Activated naive CD4-positive, alpha-beta T cell treated with anti-CD3 and anti-CD28 coated beads, Interleukin-2, amount 10 ng/mL, durations not matched to agents 7 days and 5 days (primary cell): Measurements from ENCODE around the gene COL4A1.

ENCODE experiments used
- CTCF ChIA-PET: fragments of 350-600 bp; sonication (Branson Sonifier 250); formaldehyde crosslinking; loops from one replicate; lab custom pipeline; 2021; ENCODE audit warnings: antibody characterized with exemption; lab: Charles Lee
- DNase-seq: peaks from one replicate; pipeline ENCODE4 v3.0.0-alpha.2; 2020
- H3K27ac Mint-ChIP-seq: one replicate; pipeline ENCODE4 v1.8.0; 2021; ENCODE audit warnings: mild to moderate bottlenecking, moderate library complexity, mixed read lengths
- H3K27me3 Mint-ChIP-seq: one replicate; pipeline ENCODE4 v1.8.0; 2021; ENCODE audit warnings: mild to moderate bottlenecking, mixed read lengths
- H3K36me3 Mint-ChIP-seq: one replicate; pipeline ENCODE4 v1.8.0; 2021; ENCODE audit warnings: mixed read lengths
- H3K4me1 Mint-ChIP-seq: one replicate; pipeline ENCODE4 v1.8.0; 2021; ENCODE audit warnings: mixed read lengths
- H3K4me3 Mint-ChIP-seq: one replicate; pipeline ENCODE4 v1.8.0; 2021; ENCODE audit warnings: mild to moderate bottlenecking, moderate library complexity, mixed read lengths
- H3K9me3 Mint-ChIP-seq: one replicate; pipeline ENCODE4 v1.8.0; 2021; ENCODE audit warnings: mixed read lengths

Gene COL4A1

DNA sequence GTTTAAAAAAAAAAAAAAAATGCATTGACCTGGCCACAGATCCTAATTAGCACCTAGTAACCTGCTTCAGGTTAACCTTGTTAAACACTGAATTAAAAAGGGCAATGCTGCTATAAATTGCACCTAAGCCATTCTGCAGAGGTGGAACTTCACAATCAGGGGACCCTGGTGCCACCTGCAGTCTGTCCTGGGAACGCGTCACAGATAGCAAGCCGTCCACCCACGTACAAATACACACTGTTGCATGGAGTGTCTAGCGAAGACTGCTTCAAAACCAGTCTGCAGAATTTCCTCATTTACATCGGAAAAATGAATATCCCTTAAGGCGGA, 169.3 kb downstream of the COL4A1 start:
- CTCF ChIA-PET = no interaction called here
- Mint-ChIP-seq H3K36me3 (no peaks in the 10 kb centered on the region), H3K9me3 (no peaks in the 10 kb centered on the region), H3K4me1 (peaks cover 13% of the 10 kb centered on the region), H3K4me3 (peak overlapping the region; percentile 74), H3K27ac (peak overlapping the region; percentile 80), H3K27me3 (peaks cover 42% of the 10 kb centered on the region)
- DNase-seq = peak; percentile 45

DNA sequence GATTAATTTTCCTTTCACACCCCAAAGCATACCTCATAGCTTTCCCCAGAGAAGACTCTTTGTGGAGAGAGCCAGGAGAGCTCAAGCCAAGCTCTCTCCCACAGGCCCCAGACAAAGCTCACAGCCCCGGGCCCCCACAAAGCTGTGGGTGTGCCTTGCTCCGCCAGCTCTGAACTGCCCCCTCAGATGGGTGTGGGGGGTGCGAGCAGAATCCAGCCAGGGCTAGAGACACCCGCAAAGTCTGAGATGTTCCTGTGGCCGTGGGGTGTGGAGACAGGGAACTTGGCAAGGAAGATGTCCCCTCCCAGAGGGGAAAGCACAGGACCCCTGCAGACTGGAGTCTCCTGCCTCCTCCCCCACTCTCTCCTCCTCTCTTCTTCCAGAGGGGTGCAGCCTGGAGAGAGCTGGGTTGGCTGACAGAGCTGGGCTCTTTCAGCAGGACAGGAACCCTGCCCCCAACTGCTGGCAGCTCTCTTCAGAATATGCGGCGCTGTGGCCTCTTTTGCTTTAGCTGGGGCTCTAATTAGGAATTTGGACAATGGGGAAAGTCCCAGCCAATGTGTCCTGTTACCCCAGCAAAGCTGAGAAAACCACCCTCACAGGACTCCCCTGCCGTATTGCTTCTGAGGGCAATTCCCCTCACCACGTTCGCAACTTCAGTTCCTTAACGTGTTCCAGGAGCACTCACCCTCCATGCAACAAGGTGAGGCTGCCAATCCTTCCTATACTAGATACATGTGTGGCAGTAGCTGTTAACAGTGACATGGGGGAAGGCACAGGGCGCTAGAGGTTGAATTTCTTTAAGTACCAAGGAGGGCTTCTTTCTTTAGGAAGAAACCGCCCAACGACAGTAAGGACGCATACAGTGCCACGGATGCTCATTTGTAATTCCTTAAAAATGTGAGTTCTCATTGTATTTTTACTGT, 170.0 kb downstream of the COL4A1 start:
- Mint-ChIP-seq H3K4me1 (peaks cover 13% of the 10 kb centered on the region), H3K27ac (no peak overlapping the region), H3K4me3 (peak overlapping the region; percentile 74), H3K9me3 (no peaks in the 10 kb centered on the region), H3K27me3 (peaks cover 46% of the 10 kb centered on the region), H3K36me3 (no peaks in the 10 kb centered on the region)
- DNase-seq = no peak
- CTCF ChIA-PET = no interaction called here

- Mint-ChIP-seq H3K27ac (no peak overlapping the region), H3K36me3 (no peaks in the 10 kb centered on the region), H3K9me3 (no peaks in the 10 kb centered on the region), H3K4me3 (no peak overlapping the region), H3K4me1 (peaks cover 13% of the 10 kb centered on the region), H3K27me3 (peaks cover 41% of the 10 kb centered on the region)
- DNase-seq = no peak
- CTCF ChIA-PET = no interaction called here
These were observed 170.9 kb downstream of the COL4A1 start for GRCh38 chr13:110135977-110136597.

DNA sequence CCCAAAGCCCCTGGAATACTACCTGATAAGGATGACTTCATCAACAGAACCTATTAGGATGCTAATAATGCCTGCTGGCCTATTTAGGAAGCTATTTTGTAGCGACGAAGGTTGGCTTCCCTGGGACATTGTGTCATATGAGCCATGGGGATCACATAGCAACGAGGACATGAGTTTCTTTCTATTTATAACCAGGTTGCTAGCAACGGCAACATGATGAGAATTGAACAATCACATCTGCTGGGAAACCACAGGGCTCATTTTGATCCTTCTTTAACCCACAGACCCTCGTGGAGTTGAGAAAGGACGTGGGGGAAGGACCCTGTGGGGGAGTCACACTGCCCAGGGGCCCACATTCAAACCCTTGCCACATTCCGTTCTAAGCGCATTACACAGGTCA, 172.2 kb downstream of the COL4A1 start:
- DNase-seq = no peak
- Mint-ChIP-seq H3K9me3 (no peaks in the 10 kb centered on the region), H3K27ac (no peak overlapping the region), H3K36me3 (no peaks in the 10 kb centered on the region), H3K4me3 (no peak overlapping the region), H3K27me3 (peaks cover 42% of the 10 kb centered on the region), H3K4me1 (peaks cover 13% of the 10 kb centered on the region)
- CTCF ChIA-PET = no interaction called here

GRCh38 chr13:110133425-110134235, 173.3 kb downstream of the COL4A1 start:
- no peak for DNase-seq
- CTCF ChIA-PET = no interaction called here
- Mint-ChIP-seq H3K36me3 (no peaks in the 10 kb centered on the region), H3K27me3 (peaks cover 37% of the 10 kb centered on the region), H3K4me3 (no peak overlapping the region), H3K9me3 (no peaks in the 10 kb centered on the region), H3K4me1 (peaks cover 11% of the 10 kb centered on the region), H3K27ac (no peak overlapping the region)

- H3K9me3 Mint-ChIP-seq = no peaks in the 10 kb centered on the region
- DNase-seq = no peak
- peaks cover 4% of the 10 kb centered on the region for H3K4me1 Mint-ChIP-seq
- peaks cover 34% of the 10 kb centered on the region for H3K27me3 Mint-ChIP-seq
- CTCF ChIA-PET = no interaction called here
- H3K27ac Mint-ChIP-seq = no peak overlapping the region
- H3K36me3 Mint-ChIP-seq = no peaks in the 10 kb centered on the region
- no peak overlapping the region for H3K4me3 Mint-ChIP-seq
These were observed 174.6 kb downstream of the COL4A1 start for GRCh38 chr13:110132225-110132982.

- H3K9me3 Mint-ChIP-seq = no peaks in the 10 kb centered on the region
- H3K36me3 Mint-ChIP-seq = no peaks in the 10 kb centered on the region
- H3K4me3 Mint-ChIP-seq = no peak overlapping the region
- H3K27me3 Mint-ChIP-seq = peaks cover 35% of the 10 kb centered on the region
- CTCF ChIA-PET = no interaction called here
- H3K4me1 Mint-ChIP-seq = no peaks in the 10 kb centered on the region
- no peak overlapping the region for H3K27ac Mint-ChIP-seq
- DNase-seq = no peak
These were observed 175.5 kb downstream of the COL4A1 start for GRCh38 chr13:110131424-110131823.

DNA sequence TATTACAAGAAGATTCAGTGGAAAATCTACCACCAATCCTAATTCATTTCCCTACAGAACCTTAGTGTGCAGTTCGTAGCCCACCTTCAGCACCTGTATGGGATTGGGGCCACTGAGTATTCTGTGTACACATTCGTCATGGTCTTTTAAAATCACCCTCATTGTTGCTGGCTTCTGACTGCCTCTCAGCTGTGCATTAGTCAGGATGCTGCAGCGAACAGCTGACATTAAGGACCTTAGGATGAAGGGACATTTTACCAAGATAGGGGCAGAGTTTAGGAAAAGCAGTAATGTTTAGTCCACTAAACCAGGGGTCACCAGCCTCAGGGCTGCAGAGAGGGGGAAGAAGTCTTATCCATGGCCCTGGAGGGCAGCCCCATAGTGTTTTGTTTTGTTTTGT, 176.5 kb downstream of the COL4A1 start:
- no peaks in the 10 kb centered on the region for H3K9me3 Mint-ChIP-seq
- no peaks in the 10 kb centered on the region for H3K36me3 Mint-ChIP-seq
- peaks cover 39% of the 10 kb centered on the region for H3K27me3 Mint-ChIP-seq
- CTCF ChIA-PET = no interaction called here
- no peak overlapping the region for H3K27ac Mint-ChIP-seq
- H3K4me3 Mint-ChIP-seq = no peak overlapping the region
- DNase-seq = no peak
- H3K4me1 Mint-ChIP-seq = no peaks in the 10 kb centered on the region

GRCh38 chr13:110129539-110130186, 177.3 kb downstream of the COL4A1 start:
- Mint-ChIP-seq H3K36me3 (no peaks in the 10 kb centered on the region), H3K9me3 (no peaks in the 10 kb centered on the region), H3K27ac (peak overlapping the region; percentile 6), H3K4me3 (no peak overlapping the region), H3K27me3 (peaks cover 47% of the 10 kb centered on the region), H3K4me1 (no peaks in the 10 kb centered on the region)
- DNase-seq = no peak
- CTCF ChIA-PET = no interaction called here

DNA sequence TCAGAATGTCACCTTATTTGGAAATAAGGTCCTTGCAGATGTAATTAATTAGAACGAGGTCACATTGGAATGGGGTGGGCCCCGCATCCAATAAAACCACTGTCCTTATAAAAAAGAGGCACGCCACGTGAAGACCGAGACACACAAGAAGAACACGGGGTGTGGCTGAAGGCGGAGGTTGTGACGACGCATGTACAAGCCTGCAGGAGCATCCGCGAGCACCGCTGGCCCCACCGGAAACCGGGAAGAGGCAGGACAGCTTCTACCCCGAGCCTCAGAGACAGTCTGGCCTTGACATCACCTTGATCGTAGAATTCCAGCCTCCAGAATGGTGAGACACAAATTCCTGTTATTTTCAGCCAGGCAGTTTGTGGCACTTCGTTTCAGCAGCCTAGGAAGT, 177.9 kb downstream of the COL4A1 start:
- H3K9me3 Mint-ChIP-seq = no peaks in the 10 kb centered on the region
- H3K27ac Mint-ChIP-seq = no peak overlapping the region
- no peaks in the 10 kb centered on the region for H3K4me1 Mint-ChIP-seq
- no peak overlapping the region for H3K4me3 Mint-ChIP-seq
- peaks cover 50% of the 10 kb centered on the region for H3K27me3 Mint-ChIP-seq
- DNase-seq = no peak
- no peaks in the 10 kb centered on the region for H3K36me3 Mint-ChIP-seq
- CTCF ChIA-PET = no interaction called here

- H3K9me3 Mint-ChIP-seq = no peaks in the 10 kb centered on the region
- peaks cover 53% of the 10 kb centered on the region for H3K27me3 Mint-ChIP-seq
- H3K4me3 Mint-ChIP-seq = no peak overlapping the region
- no peaks in the 10 kb centered on the region for H3K4me1 Mint-ChIP-seq
- H3K27ac Mint-ChIP-seq = no peak overlapping the region
- no peak for DNase-seq
- CTCF ChIA-PET = no interaction called here
- no peaks in the 10 kb centered on the region for H3K36me3 Mint-ChIP-seq
These were observed 178.4 kb downstream of the COL4A1 start for GRCh38 chr13:110128546-110128945.

DNA sequence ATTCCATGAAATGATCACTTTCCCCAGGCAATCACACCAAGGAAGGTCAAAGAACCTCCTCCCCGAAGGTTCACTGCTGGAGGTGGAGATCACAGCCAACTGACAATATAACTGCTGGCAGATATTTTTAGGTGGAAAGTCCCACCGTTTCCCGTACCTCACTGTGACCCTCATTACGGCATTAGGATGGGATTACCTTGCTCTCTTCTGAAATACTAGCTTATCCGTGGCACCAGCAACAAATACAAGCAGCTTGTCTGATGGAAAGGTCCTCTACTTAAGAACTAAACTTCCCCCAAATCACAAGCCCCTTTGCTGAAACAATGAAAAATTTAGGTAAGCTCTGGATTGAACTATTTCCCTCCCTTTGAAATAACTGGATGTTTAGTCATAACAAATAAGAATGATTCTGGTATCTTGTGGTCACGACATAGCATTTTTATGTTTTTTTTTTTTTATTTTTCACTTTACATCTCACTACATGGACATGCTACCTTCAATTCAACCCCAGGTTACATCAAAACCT, 178.9 kb downstream of the COL4A1 start:
- Mint-ChIP-seq H3K27me3 (peaks cover 58% of the 10 kb centered on the region), H3K9me3 (no peaks in the 10 kb centered on the region)
- CTCF ChIA-PET = interaction anchor here (0.6 kb wide), 1 partner anchor 48 kb away, joined by 3 read pairs; no protein-coding TSS in a partner anchor

GRCh38 chr13:110126391-110126961, 180.5 kb downstream of the COL4A1 start:
- H3K9me3 Mint-ChIP-seq = no peaks in the 10 kb centered on the region
- DNase-seq = no peak
- peaks cover 53% of the 10 kb centered on the region for H3K27me3 Mint-ChIP-seq
- H3K27ac Mint-ChIP-seq = no peak overlapping the region
- H3K4me1 Mint-ChIP-seq = no peaks in the 10 kb centered on the region
- H3K4me3 Mint-ChIP-seq = no peak overlapping the region
- CTCF ChIA-PET = no interaction called here
- H3K36me3 Mint-ChIP-seq = no peaks in the 10 kb centered on the region

More for the DNA sequence above, 178.9 kb downstream of the COL4A1 start:
- Mint-ChIP-seq H3K4me3 (no peak overlapping the region), H3K4me1 (no peaks in the 10 kb centered on the region), H3K36me3 (no peaks in the 10 kb centered on the region), H3K27ac (no peak overlapping the region)
- DNase-seq = no peak
